ENCODE measurements around the gene COL12A1. TPM values are rescaled to one million over a fixed set of nuclear protein-coding genes. Genes with fewer than 3 reads are reported as not detected.

Gene COL12A1
- total RNA-seq, 3 donors from 2014 or later (not counting 1 experiment from before 2014, with no cell fraction given): 0.25 TPM; not detected in 2

- no peak overlapping the region for H3K4me3 Mint-ChIP-seq
- H3K27me3 Mint-ChIP-seq (ENCODE audit: low read depth in 2 of 2): peaks cover 3 to 6% of the 10 kb centered on the region in 2 donors
- DNase-seq (no peak), ATAC-seq (no peak)
- WGBS (ENCODE audit: insufficient coverage): 78% methylated on average over 1 of the region's 1 CpG
- H3K4me1 Mint-ChIP-seq: no peaks in the 10 kb centered on the region
- H3K4me3 ChIP-seq (ENCODE audit: low read length): no peak overlapping the region
- no peak for TF ChIP-seq CTCF (IDR thresholded peaks at IDR 0.05)
- H3K9me3 Mint-ChIP-seq: peaks cover 0 to 2% of the 10 kb centered on the region in 2 donors
- H3K27ac ChIP-seq (ENCODE audit: low read length): no peak overlapping the region
- H3K36me3 Mint-ChIP-seq: no peaks in the 10 kb centered on the region
- no peaks in the 10 kb centered on the region for H3K4me1 ChIP-seq (ENCODE audit: control insufficient read depth, insufficient read depth, low read length)
- intact Hi-C loops (cut with micrococcal nuclease): no loop called here
- no peaks in the 10 kb centered on the region for H3K36me3 ChIP-seq (ENCODE audit: control insufficient read depth, insufficient read depth, low read length)
- no peak overlapping the region for H3K27ac Mint-ChIP-seq
- H3K27me3 ChIP-seq (ENCODE audit: control insufficient read depth, insufficient read depth, low read length): no peaks in the 10 kb centered on the region
- no peaks in the 10 kb centered on the region for H3K9me3 ChIP-seq (ENCODE audit: control insufficient read depth, insufficient read depth, low read length)
Measured at GRCh38 chr6:75090576-75090975, 115.3 kb downstream of the COL12A1 start.

GRCh38 chr6:75089921-75090320, 115.9 kb downstream of the COL12A1 start:
- no peak for TF ChIP-seq CTCF (IDR thresholded peaks at IDR 0.05)
- WGBS (ENCODE audit: insufficient coverage): 87% methylated on average over 8 of the region's 8 CpGs
- intact Hi-C loops (cut with micrococcal nuclease): no loop called here
- peaks cover 8 to 12% of the 10 kb centered on the region in 2 donors for H3K27me3 Mint-ChIP-seq (ENCODE audit: low read depth in 2 of 2)
- peaks cover 0 to 2% of the 10 kb centered on the region in 2 donors for H3K9me3 Mint-ChIP-seq
- H3K4me3 Mint-ChIP-seq: no peak overlapping the region
- Histone ChIP-seq H3K4me1 (ENCODE audit: control insufficient read depth, insufficient read depth, low read length) (no peaks in the 10 kb centered on the region), H3K27me3 (ENCODE audit: control insufficient read depth, insufficient read depth, low read length) (no peaks in the 10 kb centered on the region), H3K9me3 (ENCODE audit: control insufficient read depth, insufficient read depth, low read length) (no peaks in the 10 kb centered on the region), H3K27ac (ENCODE audit: low read length) (no peak overlapping the region), H3K36me3 (ENCODE audit: control insufficient read depth, insufficient read depth, low read length) (no peaks in the 10 kb centered on the region), H3K4me3 (ENCODE audit: low read length) (no peak overlapping the region)
- H3K36me3 Mint-ChIP-seq: no peaks in the 10 kb centered on the region
- no peak overlapping the region for H3K27ac Mint-ChIP-seq
- H3K4me1 Mint-ChIP-seq: no peaks in the 10 kb centered on the region
- DNase-seq: no peak
- ATAC-seq: no peak

- Histone ChIP-seq H3K27me3 (ENCODE audit: control insufficient read depth, insufficient read depth, low read length) (no peaks in the 10 kb centered on the region), H3K36me3 (ENCODE audit: control insufficient read depth, insufficient read depth, low read length) (no peaks in the 10 kb centered on the region), H3K4me3 (ENCODE audit: low read length) (no peak overlapping the region), H3K27ac (ENCODE audit: low read length) (no peak overlapping the region), H3K4me1 (ENCODE audit: control insufficient read depth, insufficient read depth, low read length) (no peaks in the 10 kb centered on the region), H3K9me3 (ENCODE audit: control insufficient read depth, insufficient read depth, low read length) (no peaks in the 10 kb centered on the region)
- H3K9me3 Mint-ChIP-seq: peaks cover 3 to 4% of the 10 kb centered on the region in 2 donors
- peaks cover 14 to 18% of the 10 kb centered on the region in 2 donors for H3K27me3 Mint-ChIP-seq (ENCODE audit: low read depth in 2 of 2)
- H3K36me3 Mint-ChIP-seq: no peaks in the 10 kb centered on the region
- H3K4me3 Mint-ChIP-seq: no peak overlapping the region
- no peak for TF ChIP-seq CTCF (IDR thresholded peaks at IDR 0.05)
- H3K27ac Mint-ChIP-seq: no peak overlapping the region
- WGBS (ENCODE audit: insufficient coverage): no CpG with 5 or more reads among the region's 2 CpGs
- ATAC-seq: no peak
- intact Hi-C loops (cut with micrococcal nuclease): no loop called here
- H3K4me1 Mint-ChIP-seq: no peaks in the 10 kb centered on the region
- no peak for DNase-seq
Measured at GRCh38 chr6:75089151-75089897, 116.5 kb downstream of the COL12A1 start.
